Liver (tissue), 9 donors: ENCODE measurements around the gene LSM12. TPM values are rescaled to one million over a fixed set of nuclear protein-coding genes. Genes with fewer than 3 reads are reported as not detected.

Experiments
- DNase-seq: peaks from one replicate; pipeline ENCODE4 v3.0.0-alpha.2; 2017; ENCODE audit warnings: low spot score
- H3K27ac ChIP-seq, 2 donors: one replicate each; pipeline ENCODE4 v1.7.0; 2013; ENCODE audit warnings: inconsistent platforms in 2 of 2, low read length in 2 of 2, control low read depth in 1 of 2, low read depth in 1 of 2, mild to moderate bottlenecking in 1 of 2
- H3K27me3 ChIP-seq, 4 donors: one replicate each; pipeline versions ENCODE4 v1.6.1 to v1.7.0; 2013; ENCODE audit warnings: low read length in 3 of 4, inconsistent platforms in 1 of 4, mild to moderate bottlenecking in 1 of 4, moderate library complexity in 1 of 4; ENCODE audit not compliant: control insufficient read depth in 4 of 4, insufficient read depth in 4 of 4
- H3K36me3 ChIP-seq, 4 donors: one replicate each; pipeline versions ENCODE4 v1.6.1 to v1.7.0; 2013; ENCODE audit warnings: low read length in 3 of 4, mild to moderate bottlenecking in 3 of 4, low read depth in 1 of 4, moderate library complexity in 1 of 4; ENCODE audit not compliant: control insufficient read depth in 4 of 4, insufficient read depth in 3 of 4
- H3K4me1 ChIP-seq, 4 donors: one replicate each; pipeline versions ENCODE4 v1.6.1 to v1.7.0; 2013; ENCODE audit warnings: low read length in 3 of 4, mild to moderate bottlenecking in 3 of 4, moderate library complexity in 1 of 4; ENCODE audit not compliant: control insufficient read depth in 4 of 4, insufficient read depth in 4 of 4
- H3K4me3 ChIP-seq, 3 donors: one replicate each; pipeline versions ENCODE4 v1.6.1 to v1.7.0; 2013; ENCODE audit warnings: low read length in 3 of 3, control low read depth in 1 of 3, low read depth in 1 of 3, mild to moderate bottlenecking in 1 of 3
- H3K9ac ChIP-seq, 2 donors: one replicate each; pipeline ENCODE4 v1.7.0; 2013; ENCODE audit warnings: low read length in 2 of 2, mild to moderate bottlenecking in 2 of 2, moderate library complexity in 2 of 2, control low read depth in 1 of 2, low read depth in 1 of 2
- H3K9me3 ChIP-seq, 4 donors: one replicate each; pipeline versions ENCODE4 v1.6.1 to v1.7.0; 2013; ENCODE audit warnings: low read length in 3 of 4; ENCODE audit not compliant: control insufficient read depth in 4 of 4
- EGR1 ChIP-seq, 2 donors: IDR thresholded peaks; 2 replicates each; pipeline ENCODE4 v1.6.1; 2016 to 2018; ENCODE audit warnings: antibody characterized with exemption in 2 of 2, low read depth in 2 of 2
- FOXA1 ChIP-seq: IDR thresholded peaks from 2 replicates; pipeline ENCODE4 v1.6.1; 2016; ENCODE audit warnings: antibody characterized with exemption
- FOXA2 ChIP-seq: IDR thresholded peaks from 2 replicates; pipeline ENCODE4 v1.6.1; 2016; ENCODE audit warnings: antibody characterized with exemption
- GABPA ChIP-seq, 2 donors: IDR thresholded peaks in 1 of 2; conservative IDR thresholded peaks in 1 of 2; 2 replicates each; pipeline ENCODE4 v1.6.1; 2016; ENCODE audit warnings: antibody characterized with exemption in 2 of 2, mild to moderate bottlenecking in 1 of 2, moderate library complexity in 1 of 2
- HNF4A ChIP-seq, 2 donors: conservative IDR thresholded peaks; 2 replicates each; pipeline ENCODE4 v1.6.1; 2016; ENCODE audit warnings: antibody characterized with exemption in 2 of 2, mild to moderate bottlenecking in 2 of 2
- HNF4G ChIP-seq: IDR thresholded peaks from 2 replicates; pipeline ENCODE4 v1.6.1; 2016; ENCODE audit warnings: antibody characterized with exemption
- JUND ChIP-seq, 2 donors: IDR thresholded peaks; 2 replicates each; pipeline ENCODE4 v1.6.1; 2016; ENCODE audit warnings: antibody characterized with exemption in 2 of 2
- MAX ChIP-seq: IDR thresholded peaks from 2 replicates; pipeline ENCODE4 v1.6.1; 2016; ENCODE audit warnings: antibody characterized with exemption
- NR2F2 ChIP-seq: IDR thresholded peaks from 2 replicates; pipeline ENCODE4 v1.6.1; 2016; ENCODE audit warnings: antibody characterized with exemption
- RAD21 ChIP-seq, 2 donors: IDR thresholded peaks; 2 replicates each; pipeline ENCODE4 v1.6.1; 2016; ENCODE audit warnings: antibody characterized with exemption in 2 of 2, mild to moderate bottlenecking in 2 of 2
- RXRA ChIP-seq, 2 donors: IDR thresholded peaks; 2 replicates each; pipeline ENCODE4 v1.6.1; 2017 to 2018; ENCODE audit warnings: antibody characterized with exemption in 2 of 2, mild to moderate bottlenecking in 1 of 2
- SP1 ChIP-seq: IDR thresholded peaks from 2 replicates; pipeline ENCODE4 v1.6.1; 2018; ENCODE audit warnings: antibody characterized with exemption, mild to moderate bottlenecking
- TAF1 ChIP-seq: conservative IDR thresholded peaks from 2 replicates; pipeline ENCODE4 v1.6.1; 2016; ENCODE audit warnings: antibody characterized with exemption, mild to moderate bottlenecking
- YY1 ChIP-seq: IDR thresholded peaks from 2 replicates; pipeline ENCODE4 v1.6.1; 2016; ENCODE audit warnings: antibody characterized with exemption, mild to moderate bottlenecking
- WGBS: extraction: QIAGEN DNeasy Blood & Tissue Kit; methylation state at CpG from one replicate; pipeline ENCODE4 v1.1.7; 2013; 5-methylcytosine and 5-hydroxymethylcytosine counted together
- polyA plus RNA-seq, 2 donors: library from polyadenylated mRNA; stranded (reverse) in 1 of 2; unstranded in 1 of 2; fragments of 200-250 nt in 1 of 2; fragments of >200 nt in 1 of 2; fragmentation: Nextera tagmentation in 1 of 2; extraction: Ambion mirVana in 1 of 2; gene quantifications; one replicate each; pipeline versions ENCODE4 v1.2.1 to v1.2.3, GENCODE V29; 2013 to 2015
- total RNA-seq, 2 donors: library from RNA; depleted of rRNA; stranded (reverse); fragments of >200 nt; gene quantifications; one replicate each; pipeline ENCODE4 v1.2.3, GENCODE V29; 2014
- TF ChIP-seq, protein P1 (sequence below): fragments of 150-350 bp; IDR thresholded peaks from 2 replicates; pipeline ENCODE4 v1.5.1; 2017; ENCODE audit warnings: improper control_type of control experiment, low read depth, low read length; ENCODE audit not compliant: missing input control
- TF ChIP-seq, protein P2 (sequence below): IDR thresholded peaks from 2 replicates; pipeline ENCODE4 v1.6.1; 2016; ENCODE audit warnings: antibody characterized with exemption
- TF ChIP-seq, protein P3 (sequence below): IDR thresholded peaks from 2 replicates; pipeline ENCODE4 v1.6.1; 2016; ENCODE audit warnings: antibody characterized with exemption
- donor health status: healthy.
- donor health status: healthy.
- donor health status: healthy.
- donor health status: healthy.
- donor health status: healthy.

Gene LSM12
- total and polyA plus RNA-seq, 4 donors: 12.1 to 31.9 (median 15.1) TPM

- peaks cover 0 to 6% (median 0%) of the 10 kb centered on the region in 4 donors for H3K4me1 ChIP-seq
- H3K36me3 ChIP-seq: peaks cover 3 to 38% (median 25%) of the 10 kb centered on the region in 4 donors
- no peaks in the 10 kb centered on the region for H3K27me3 ChIP-seq
- no peaks in the 10 kb centered on the region for H3K9me3 ChIP-seq
- TF ChIP-seq HNF4A (conservative IDR thresholded peaks at IDR 0.05) (no peak), YY1 (no peak), GABPA (IDR thresholded peaks at IDR 0.05 in 1 of 2, conservative IDR thresholded peaks at IDR 0.05 in 1 of 2) (no peak), RXRA (IDR thresholded peaks at IDR 0.05) (no peak), MAX (no peak)
- DNase-seq: no peak
- no peak overlapping the region for H3K27ac ChIP-seq
- H3K4me3 ChIP-seq: no peak overlapping the region
- 67% methylated on average over 23 of the region's 23 CpGs for WGBS
- no peak overlapping the region for H3K9ac ChIP-seq
Measured at GRCh38 chr17:44086364-44087311, 20.2 kb upstream of the LSM12 start.

DNA sequence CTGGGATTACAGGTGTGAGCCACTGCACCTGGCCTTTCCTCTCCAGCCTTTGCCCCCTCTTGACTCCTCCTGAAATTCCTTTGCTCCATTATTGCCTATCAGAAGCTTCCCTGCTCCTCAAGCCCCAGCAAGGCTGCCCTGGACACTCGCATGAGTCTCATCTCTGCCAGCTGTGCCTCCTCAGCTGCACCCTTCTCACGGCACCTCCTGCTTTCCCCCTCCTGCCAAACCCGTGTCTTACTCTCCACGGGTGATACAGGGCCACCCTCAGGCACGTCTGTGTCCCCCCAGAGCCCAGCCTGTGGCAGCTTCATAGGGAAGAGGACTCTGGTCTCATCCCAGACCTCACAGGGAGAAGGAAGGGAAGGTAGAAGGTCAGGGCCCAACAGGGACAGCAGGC lies 19.4 kb upstream of the LSM12 start:
- Histone ChIP-seq H3K27ac (no peak overlapping the region), H3K27me3 (no peaks in the 10 kb centered on the region), H3K9ac (no peak overlapping the region), H3K36me3 (peaks cover 2 to 31% (median 22%) of the 10 kb centered on the region in 4 donors), H3K4me3 (no peak overlapping the region), H3K9me3 (no peaks in the 10 kb centered on the region), H3K4me1 (peaks cover 0 to 6% (median 0%) of the 10 kb centered on the region in 4 donors)
- WGBS: 87% methylated on average over 5 of the region's 5 CpGs
- no peak for TF ChIP-seq MAX
- DNase-seq: no peak

DNA sequence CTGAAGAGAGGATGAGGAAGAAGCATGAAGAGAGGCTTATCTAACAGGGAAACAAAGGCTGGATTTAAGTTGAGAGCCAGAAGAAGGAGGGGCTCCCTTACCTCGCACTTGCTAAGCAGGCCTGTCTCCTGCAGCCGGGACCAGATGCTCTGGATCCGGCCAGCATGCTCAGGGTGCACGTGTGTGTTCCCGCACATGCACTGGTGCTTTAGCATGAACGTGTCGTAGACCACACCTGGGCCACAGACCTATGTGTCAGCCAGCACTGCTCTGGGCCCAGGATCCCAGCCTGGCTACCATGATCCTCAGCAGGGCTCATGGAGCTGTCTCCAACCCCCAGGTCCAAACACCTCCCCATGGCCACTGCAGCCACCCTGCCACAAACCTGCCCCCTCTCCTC lies 18.4 kb upstream of the LSM12 start:
- Histone ChIP-seq H3K4me1 (peaks cover 0 to 6% (median 0%) of the 10 kb centered on the region in 4 donors), H3K27ac (no peak overlapping the region), H3K36me3 (peaks cover 2 to 34% (median 24%) of the 10 kb centered on the region in 4 donors), H3K4me3 (no peak overlapping the region), H3K9ac (no peak overlapping the region), H3K27me3 (no peaks in the 10 kb centered on the region), H3K9me3 (no peaks in the 10 kb centered on the region)
- no peak for TF ChIP-seq HNF4G
- TF ChIP-seq FOXA1: no peak
- no peak for TF ChIP-seq TAF1
- TF ChIP-seq, protein P1, sequence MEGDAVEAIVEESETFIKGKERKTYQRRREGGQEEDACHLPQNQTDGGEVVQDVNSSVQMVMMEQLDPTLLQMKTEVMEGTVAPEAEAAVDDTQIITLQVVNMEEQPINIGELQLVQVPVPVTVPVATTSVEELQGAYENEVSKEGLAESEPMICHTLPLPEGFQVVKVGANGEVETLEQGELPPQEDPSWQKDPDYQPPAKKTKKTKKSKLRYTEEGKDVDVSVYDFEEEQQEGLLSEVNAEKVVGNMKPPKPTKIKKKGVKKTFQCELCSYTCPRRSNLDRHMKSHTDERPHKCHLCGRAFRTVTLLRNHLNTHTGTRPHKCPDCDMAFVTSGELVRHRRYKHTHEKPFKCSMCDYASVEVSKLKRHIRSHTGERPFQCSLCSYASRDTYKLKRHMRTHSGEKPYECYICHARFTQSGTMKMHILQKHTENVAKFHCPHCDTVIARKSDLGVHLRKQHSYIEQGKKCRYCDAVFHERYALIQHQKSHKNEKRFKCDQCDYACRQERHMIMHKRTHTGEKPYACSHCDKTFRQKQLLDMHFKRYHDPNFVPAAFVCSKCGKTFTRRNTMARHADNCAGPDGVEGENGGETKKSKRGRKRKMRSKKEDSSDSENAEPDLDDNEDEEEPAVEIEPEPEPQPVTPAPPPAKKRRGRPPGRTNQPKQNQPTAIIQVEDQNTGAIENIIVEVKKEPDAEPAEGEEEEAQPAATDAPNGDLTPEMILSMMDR: no peak
- no peak for TF ChIP-seq NR2F2
- no peak for TF ChIP-seq RAD21 (IDR thresholded peaks at IDR 0.05)
- TF ChIP-seq, protein P2, sequence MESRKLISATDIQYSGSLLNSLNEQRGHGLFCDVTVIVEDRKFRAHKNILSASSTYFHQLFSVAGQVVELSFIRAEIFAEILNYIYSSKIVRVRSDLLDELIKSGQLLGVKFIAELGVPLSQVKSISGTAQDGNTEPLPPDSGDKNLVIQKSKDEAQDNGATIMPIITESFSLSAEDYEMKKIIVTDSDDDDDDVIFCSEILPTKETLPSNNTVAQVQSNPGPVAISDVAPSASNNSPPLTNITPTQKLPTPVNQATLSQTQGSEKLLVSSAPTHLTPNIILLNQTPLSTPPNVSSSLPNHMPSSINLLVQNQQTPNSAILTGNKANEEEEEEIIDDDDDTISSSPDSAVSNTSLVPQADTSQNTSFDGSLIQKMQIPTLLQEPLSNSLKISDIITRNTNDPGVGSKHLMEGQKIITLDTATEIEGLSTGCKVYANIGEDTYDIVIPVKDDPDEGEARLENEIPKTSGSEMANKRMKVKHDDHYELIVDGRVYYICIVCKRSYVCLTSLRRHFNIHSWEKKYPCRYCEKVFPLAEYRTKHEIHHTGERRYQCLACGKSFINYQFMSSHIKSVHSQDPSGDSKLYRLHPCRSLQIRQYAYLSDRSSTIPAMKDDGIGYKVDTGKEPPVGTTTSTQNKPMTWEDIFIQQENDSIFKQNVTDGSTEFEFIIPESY: no peak
- no peak for TF ChIP-seq RXRA (IDR thresholded peaks at IDR 0.05)
- no peak for TF ChIP-seq JUND (IDR thresholded peaks at IDR 0.05)
- no peak for TF ChIP-seq MAX
- no peak for TF ChIP-seq EGR1 (IDR thresholded peaks at IDR 0.05; ENCODE audit: low read depth in 2 of 2)
- TF ChIP-seq SP1: no peak
- no peak for TF ChIP-seq FOXA2
- no peak for TF ChIP-seq YY1
- TF ChIP-seq, protein P3, sequence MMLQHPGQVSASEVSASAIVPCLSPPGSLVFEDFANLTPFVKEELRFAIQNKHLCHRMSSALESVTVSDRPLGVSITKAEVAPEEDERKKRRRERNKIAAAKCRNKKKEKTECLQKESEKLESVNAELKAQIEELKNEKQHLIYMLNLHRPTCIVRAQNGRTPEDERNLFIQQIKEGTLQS: no peak
- DNase-seq: no peak
- WGBS: 94% methylated on average over 7 of the region's 7 CpGs
